GM19397 (cell line): ENCODE results near the gene PLEKHH3.
A peak's percentile ranks its signal among the peaks of the same experiment; 100 is the strongest.

Experiments used
- ATAC-seq: cut with Tn5 transposase; IDR thresholded peaks from one replicate; pipeline ENCODE4 v1.9.1; 2021; ENCODE audit warnings: mild to moderate bottlenecking, moderate library complexity; ENCODE audit not compliant: unreplicated experiment

The PLEKHH3 gene

GRCh38 chr17:42686520-42687128 is 9.8 kb upstream of the PLEKHH3 start:
- ATAC-seq: no peak

- ATAC-seq: no peak
Observed at GRCh38 chr17:42685831-42686230, 9.0 kb upstream of the PLEKHH3 start.

GRCh38 chr17:42684929-42685556 is 8.2 kb upstream of the PLEKHH3 start:
- ATAC-seq: no peak

- ATAC-seq: no peak
Observed at GRCh38 chr17:42683407-42684034, 6.7 kb upstream of the PLEKHH3 start.

GRCh38 chr17:42682722-42683403 is 6.1 kb upstream of the PLEKHH3 start:
- ATAC-seq: no peak

GRCh38 chr17:42681976-42682721 is 5.4 kb upstream of the PLEKHH3 start, which contains the start of gene CNTNAP1:
CNTNAP1 (plus strand) TSS chr17:42682531; CDS start chr17:42682830, 299 bp downstream.
- no peak for ATAC-seq

- ATAC-seq: no peak
Observed at GRCh38 chr17:42680331-42680808, 3.6 kb upstream of the PLEKHH3 start.

GRCh38 chr17:42679492-42680330 is 2.9 kb upstream of the PLEKHH3 start:
- ATAC-seq: no peak

- no peak for ATAC-seq
Observed at GRCh38 chr17:42678951-42679491, 2.2 kb upstream of the PLEKHH3 start.

- peak; percentile 30 for ATAC-seq
Observed at GRCh38 chr17:42677921-42678781, 1.4 kb upstream of the PLEKHH3 start.

GRCh38 chr17:42677012-42677857 is 441 bp upstream of the PLEKHH3 start:
- ATAC-seq: peak; percentile 58

- ATAC-seq: no peak
Observed at GRCh38 chr17:42675965-42676423, 800 bp downstream of the PLEKHH3 start.

GRCh38 chr17:42675348-42675964 is 1.3 kb downstream of the PLEKHH3 start:
- no peak for ATAC-seq

GRCh38 chr17:42674755-42675347 is 1.9 kb downstream of the PLEKHH3 start:
- no peak for ATAC-seq

GRCh38 chr17:42673885-42674754 is 2.7 kb downstream of the PLEKHH3 start:
- ATAC-seq: no peak
